Trophoblast cell (in vitro differentiated cells and primary cell): Measurements from ENCODE around the gene ZNF548.

Source experiments
- DNase-seq, 2 donors: peaks; one replicate each; pipeline ENCODE4 v3.0.0-alpha.2; 2016
- H2AFZ ChIP-seq: 2 replicates; pipeline ENCODE4 v1.6.1; 2013; ENCODE audit warnings: low read length, moderate library complexity, mild to moderate bottlenecking; ENCODE audit not compliant: insufficient read depth, poor library complexity
- H2AK5ac ChIP-seq: 2 replicates; pipeline ENCODE4 v1.6.1; 2013; ENCODE audit warnings: mild to moderate bottlenecking, low read length
- H2BK120ac ChIP-seq: 2 replicates; pipeline ENCODE4 v1.6.1; 2013; ENCODE audit warnings: low read length, mild to moderate bottlenecking, moderate library complexity; ENCODE audit not compliant: insufficient read depth, poor library complexity
- H2BK12ac ChIP-seq: 2 replicates; pipeline ENCODE4 v1.6.1; 2013; ENCODE audit warnings: mild to moderate bottlenecking, low read length, moderate library complexity
- H2BK5ac ChIP-seq: 2 replicates; pipeline ENCODE4 v1.6.1; 2013; ENCODE audit warnings: low read length, low read depth, moderate library complexity, mild to moderate bottlenecking; ENCODE audit not compliant: poor library complexity
- H3K14ac ChIP-seq: 2 replicates; pipeline ENCODE4 v1.6.1; 2013; ENCODE audit warnings: mild to moderate bottlenecking, low read length
- H3K18ac ChIP-seq: 2 replicates; pipeline ENCODE4 v1.6.1; 2013; ENCODE audit warnings: mild to moderate bottlenecking, low read length
- H3K23ac ChIP-seq: 2 replicates; pipeline ENCODE4 v1.6.1; 2013; ENCODE audit warnings: low read length
- H3K27ac ChIP-seq: 2 replicates; pipeline ENCODE4 v1.5.1; 2013; ENCODE audit warnings: low read depth, mild to moderate bottlenecking, inconsistent platforms, low read length, moderate library complexity
- H3K27me3 ChIP-seq: 2 replicates; pipeline ENCODE4 v1.6.1; 2013; ENCODE audit warnings: inconsistent platforms, mild to moderate bottlenecking, low read length, moderate library complexity; ENCODE audit not compliant: insufficient read depth
- H3K36me3 ChIP-seq, 2 experiments: 1 replicate in 1 of 2; 2 replicates in 1 of 2; pipeline ENCODE4 v1.6.1; 2013; ENCODE audit warnings: low read length in 2 of 2, mild to moderate bottlenecking in 2 of 2, moderate library complexity in 1 of 2; ENCODE audit not compliant: insufficient read depth in 2 of 2, control insufficient read depth in 1 of 2
- H3K4ac ChIP-seq: 2 replicates; pipeline ENCODE4 v1.6.1; 2013; ENCODE audit warnings: low read depth, mild to moderate bottlenecking, low read length, moderate library complexity
- H3K4me1 ChIP-seq, 2 experiments: 1 replicate in 1 of 2; 2 replicates in 1 of 2; pipeline ENCODE4 v1.6.1; 2013; ENCODE audit warnings: low read length in 2 of 2, mild to moderate bottlenecking in 2 of 2, moderate library complexity in 1 of 2; ENCODE audit not compliant: insufficient read depth in 2 of 2, control insufficient read depth in 1 of 2
- H3K4me2 ChIP-seq: 2 replicates; pipeline ENCODE4 v1.6.1; 2013; ENCODE audit warnings: inconsistent platforms, mild to moderate bottlenecking, low read length, moderate library complexity
- H3K4me3 ChIP-seq: 2 replicates; pipeline ENCODE4 v1.5.1; 2013; ENCODE audit warnings: mild to moderate bottlenecking, low read depth, low read length, inconsistent platforms
- H3K79me1 ChIP-seq: one replicate; pipeline ENCODE4 v1.6.1; 2013; ENCODE audit warnings: low read length
- H3K79me2 ChIP-seq: 2 replicates; pipeline ENCODE4 v1.6.1; 2013; ENCODE audit warnings: low read length, mild to moderate bottlenecking; ENCODE audit not compliant: control insufficient read depth, insufficient read depth, poor library complexity
- H3K9ac ChIP-seq: 2 replicates; pipeline ENCODE4 v1.6.1; 2013; ENCODE audit warnings: mild to moderate bottlenecking, low read length
- H3K9me3 ChIP-seq: 2 replicates; pipeline ENCODE4 v1.6.1; 2013; ENCODE audit warnings: low read depth, mild to moderate bottlenecking, control low read depth, inconsistent platforms, low read length; ENCODE audit not compliant: insufficient read depth
- H4K12ac ChIP-seq: 2 replicates; pipeline ENCODE4 v1.6.1; 2013; ENCODE audit warnings: low read depth, mild to moderate bottlenecking, low read length, moderate library complexity
- H4K8ac ChIP-seq: 2 replicates; pipeline ENCODE4 v1.6.1; 2013; ENCODE audit warnings: low read depth, mild to moderate bottlenecking, low read length, moderate library complexity
- H4K91ac ChIP-seq: one replicate; pipeline ENCODE4 v1.6.1; 2013; ENCODE audit warnings: low read depth, mild to moderate bottlenecking, low read length, moderate library complexity
- WGBS: extraction: QIAGEN DNeasy Blood & Tissue Kit; methylation state at CpG from one replicate; pipeline ENCODE4 v1.1.7; 2013; ENCODE audit warnings: missing lambda C conversion rate; ENCODE audit not compliant: insufficient read length, insufficient coverage; ENCODE audit errors: extremely low coverage; 5-methylcytosine and 5-hydroxymethylcytosine counted together

Gene ZNF548

DNA sequence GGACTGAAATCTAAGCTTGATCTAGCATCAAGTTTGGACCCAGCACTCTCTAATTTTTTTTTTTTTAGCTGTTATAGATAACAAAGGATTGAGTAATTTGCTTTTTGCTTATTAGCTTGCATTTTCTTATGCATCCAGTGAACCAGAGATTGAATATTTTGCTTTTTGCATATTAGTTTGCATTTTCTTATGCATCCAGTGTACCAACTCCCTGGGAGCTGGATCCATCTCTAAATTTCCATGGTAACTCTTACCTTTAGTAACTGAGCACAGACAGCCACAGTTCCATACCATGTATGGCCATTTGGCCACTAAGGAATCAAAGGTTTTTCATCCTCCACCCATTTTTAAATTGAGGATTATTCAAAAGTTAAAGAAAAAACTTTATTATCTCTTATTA lies 8.7 kb upstream of the ZNF548 start:
- Histone ChIP-seq H3K4me2 (no peak overlapping the region), H3K9me3 (peaks cover 13% of the 10 kb centered on the region), H3K9ac (no peak overlapping the region), H2AK5ac (no peak overlapping the region), H3K27ac (no peak overlapping the region), H2BK5ac (no peak overlapping the region), H3K4ac (no peak overlapping the region), H4K8ac (no peak overlapping the region), H3K79me2 (no peaks in the 10 kb centered on the region), H3K18ac (no peak overlapping the region), H3K36me3 (peaks cover 5 to 17% of the 10 kb centered on the region in 2 experiments), H4K12ac (no peak overlapping the region), H2BK120ac (no peak overlapping the region), H2BK12ac (no peak overlapping the region), H4K91ac (no peak overlapping the region), H3K23ac (no peak overlapping the region), H2AFZ (no peak overlapping the region), H3K79me1 (no peaks in the 10 kb centered on the region), H3K14ac (no peak overlapping the region), H3K27me3 (no peaks in the 10 kb centered on the region), H3K4me1 (no peaks in the 10 kb centered on the region), H3K4me3 (no peak overlapping the region)
- DNase-seq, result no peak

DNA sequence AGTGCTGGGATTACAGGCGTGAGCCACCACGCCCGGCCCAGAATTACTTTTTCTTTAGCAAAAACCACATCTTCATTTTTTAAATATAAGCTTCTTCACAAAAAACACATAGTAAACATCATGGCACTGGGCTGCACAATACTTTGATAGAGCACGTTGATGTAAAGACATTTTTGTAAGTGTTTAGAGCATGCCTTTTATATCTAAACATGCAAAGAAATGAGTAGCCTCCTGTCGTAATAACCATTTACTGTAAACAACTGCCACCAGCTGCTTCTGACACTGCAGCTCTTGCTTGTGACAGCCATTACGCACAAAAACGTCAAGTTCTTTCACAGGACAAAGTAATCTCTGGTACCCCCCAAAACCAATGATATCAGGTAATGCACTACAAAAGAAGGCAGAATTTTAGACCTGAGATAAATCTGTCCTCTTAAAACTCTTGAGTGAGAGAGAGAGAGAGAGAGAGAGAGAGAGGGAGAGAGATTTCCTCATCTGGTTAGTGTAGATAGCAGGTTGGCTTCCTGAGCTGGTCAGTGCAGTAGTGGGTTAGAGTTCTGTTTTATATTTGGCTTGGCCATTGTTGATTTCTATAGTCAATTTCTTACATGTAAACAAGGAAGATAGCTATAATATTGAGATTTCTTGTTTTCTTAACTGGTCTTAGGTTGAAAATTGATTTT lies 6.7 kb upstream of the ZNF548 start:
- H3K27me3 ChIP-seq, result no peaks in the 10 kb centered on the region
- no peak overlapping the region for H4K12ac ChIP-seq
- H3K9me3 ChIP-seq, result peaks cover 5% of the 10 kb centered on the region
- no peaks in the 10 kb centered on the region for H3K79me2 ChIP-seq
- H3K23ac ChIP-seq, result no peak overlapping the region
- H3K4me2 ChIP-seq, result no peak overlapping the region
- H3K27ac ChIP-seq, result no peak overlapping the region
- no peak overlapping the region for H2BK12ac ChIP-seq
- H2BK5ac ChIP-seq, result no peak overlapping the region
- H3K4me3 ChIP-seq, result no peak overlapping the region
- no peak overlapping the region for H2AK5ac ChIP-seq
- H3K4me1 ChIP-seq, result no peaks in the 10 kb centered on the region
- no peak overlapping the region for H2AFZ ChIP-seq
- H2BK120ac ChIP-seq, result no peak overlapping the region
- H4K91ac ChIP-seq, result no peak overlapping the region
- H3K9ac ChIP-seq, result no peak overlapping the region
- H3K14ac ChIP-seq, result no peak overlapping the region
- no peaks in the 10 kb centered on the region for H3K79me1 ChIP-seq
- no peak overlapping the region for H3K18ac ChIP-seq
- H4K8ac ChIP-seq, result no peak overlapping the region
- H3K4ac ChIP-seq, result no peak overlapping the region
- DNase-seq, result peak in 1 of 2 donors; percentile 56
- H3K36me3 ChIP-seq, result peaks cover 0 to 2% of the 10 kb centered on the region in 2 experiments
- WGBS, result no CpG with 5 or more reads among the region's 7 CpGs

DNA sequence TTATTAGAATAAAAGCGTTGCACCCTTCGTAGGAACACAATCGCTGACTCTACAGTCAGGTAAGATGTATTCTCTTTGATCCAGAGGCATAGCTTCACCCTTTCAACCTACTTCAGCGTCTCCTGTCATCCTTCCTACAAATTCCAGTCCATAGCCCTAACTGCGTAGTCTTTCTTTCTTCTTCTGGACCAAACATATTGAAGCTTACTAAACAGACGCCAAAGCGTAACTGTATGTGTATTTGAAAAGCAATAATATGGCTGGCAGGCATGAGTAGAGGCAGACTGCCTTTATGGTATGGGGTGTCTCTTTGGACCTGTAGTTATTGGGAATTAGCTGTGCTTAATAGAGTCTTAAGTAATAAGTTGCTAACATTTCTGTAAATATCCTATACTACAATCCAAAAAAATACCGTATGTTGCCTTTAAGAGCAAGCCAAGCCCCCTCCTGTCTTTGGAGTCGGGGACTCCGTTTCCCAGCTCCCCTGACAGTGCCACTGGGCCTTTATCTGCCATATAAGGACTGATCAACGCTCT lies 392 bp upstream of the ZNF548 start:
- no peak overlapping the region for H3K4me3 ChIP-seq
- H3K4me2 ChIP-seq, result peak overlapping the region; percentile 54
- peaks cover 6% of the 10 kb centered on the region for H3K79me2 ChIP-seq
- no peaks in the 10 kb centered on the region for H3K27me3 ChIP-seq
- no peak overlapping the region for H3K18ac ChIP-seq
- no peak overlapping the region for H3K4ac ChIP-seq
- H2AK5ac ChIP-seq, result no peak overlapping the region
- no peak overlapping the region for H4K12ac ChIP-seq
- no peak overlapping the region for H3K27ac ChIP-seq
- WGBS, result no CpG with 5 or more reads among the region's 11 CpGs
- H2BK120ac ChIP-seq, result no peak overlapping the region
- H4K91ac ChIP-seq, result no peak overlapping the region
- no peak overlapping the region for H2BK12ac ChIP-seq
- peaks cover 1% of the 10 kb centered on the region for H3K9me3 ChIP-seq
- H2BK5ac ChIP-seq, result peak overlapping the region; percentile 8
- H3K14ac ChIP-seq, result no peak overlapping the region
- peak overlapping the region; percentile 93 for H4K8ac ChIP-seq
- peak overlapping the region; percentile 8 for H2AFZ ChIP-seq
- no peak overlapping the region for H3K23ac ChIP-seq
- no peak for DNase-seq
- H3K4me1 ChIP-seq, result peaks cover 2 to 9% of the 10 kb centered on the region in 2 experiments
- H3K9ac ChIP-seq, result no peak overlapping the region
- peaks cover 6% of the 10 kb centered on the region in 2 experiments for H3K36me3 ChIP-seq
- peaks cover 5% of the 10 kb centered on the region for H3K79me1 ChIP-seq

DNA sequence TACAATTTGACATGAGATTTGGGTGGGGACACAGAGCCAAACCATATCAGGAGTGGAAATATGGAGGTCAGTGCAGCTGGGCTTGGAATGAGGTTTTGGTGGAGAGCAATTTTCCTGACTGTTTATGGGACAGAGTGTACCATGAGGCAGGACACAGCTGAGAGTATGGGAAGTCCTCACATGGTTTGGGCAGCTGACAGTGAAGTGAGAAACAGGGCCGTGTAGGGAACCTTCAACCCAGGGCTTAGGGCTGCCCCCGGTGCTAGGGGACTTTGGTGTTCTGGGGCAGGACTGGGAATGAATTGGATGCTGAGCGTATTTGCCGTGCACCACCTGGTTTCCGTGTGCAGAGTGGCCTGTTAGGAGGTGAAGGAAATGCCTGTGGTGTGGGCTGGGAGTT lies 6.1 kb downstream of the ZNF548 start:
- H4K8ac ChIP-seq, result no peak overlapping the region
- no peak overlapping the region for H2BK12ac ChIP-seq
- no peak overlapping the region for H3K4me3 ChIP-seq
- no peak overlapping the region for H2AK5ac ChIP-seq
- no peaks in the 10 kb centered on the region for H3K27me3 ChIP-seq
- H2AFZ ChIP-seq, result no peak overlapping the region
- H3K27ac ChIP-seq, result no peak overlapping the region
- no peaks in the 10 kb centered on the region for H3K79me2 ChIP-seq
- no peak overlapping the region for H3K4me2 ChIP-seq
- no peak overlapping the region for H3K23ac ChIP-seq
- H3K9ac ChIP-seq, result no peak overlapping the region
- DNase-seq, result no peak
- no peak overlapping the region for H3K18ac ChIP-seq
- H3K4me1 ChIP-seq, result peaks cover under 1 to 2% of the 10 kb centered on the region in 2 experiments
- H3K4ac ChIP-seq, result no peak overlapping the region
- peaks cover 3% of the 10 kb centered on the region for H3K9me3 ChIP-seq
- no peak overlapping the region for H4K91ac ChIP-seq
- no peak overlapping the region for H2BK120ac ChIP-seq
- H3K14ac ChIP-seq, result no peak overlapping the region
- no peaks in the 10 kb centered on the region for H3K79me1 ChIP-seq
- WGBS, result no CpG with 5 or more reads among the region's 5 CpGs
- no peak overlapping the region for H2BK5ac ChIP-seq
- H4K12ac ChIP-seq, result no peak overlapping the region
- peaks cover 25 to 40% of the 10 kb centered on the region in 2 experiments for H3K36me3 ChIP-seq
